Measurements from ENCODE around the gene THRB.

The THRB gene

DNA sequence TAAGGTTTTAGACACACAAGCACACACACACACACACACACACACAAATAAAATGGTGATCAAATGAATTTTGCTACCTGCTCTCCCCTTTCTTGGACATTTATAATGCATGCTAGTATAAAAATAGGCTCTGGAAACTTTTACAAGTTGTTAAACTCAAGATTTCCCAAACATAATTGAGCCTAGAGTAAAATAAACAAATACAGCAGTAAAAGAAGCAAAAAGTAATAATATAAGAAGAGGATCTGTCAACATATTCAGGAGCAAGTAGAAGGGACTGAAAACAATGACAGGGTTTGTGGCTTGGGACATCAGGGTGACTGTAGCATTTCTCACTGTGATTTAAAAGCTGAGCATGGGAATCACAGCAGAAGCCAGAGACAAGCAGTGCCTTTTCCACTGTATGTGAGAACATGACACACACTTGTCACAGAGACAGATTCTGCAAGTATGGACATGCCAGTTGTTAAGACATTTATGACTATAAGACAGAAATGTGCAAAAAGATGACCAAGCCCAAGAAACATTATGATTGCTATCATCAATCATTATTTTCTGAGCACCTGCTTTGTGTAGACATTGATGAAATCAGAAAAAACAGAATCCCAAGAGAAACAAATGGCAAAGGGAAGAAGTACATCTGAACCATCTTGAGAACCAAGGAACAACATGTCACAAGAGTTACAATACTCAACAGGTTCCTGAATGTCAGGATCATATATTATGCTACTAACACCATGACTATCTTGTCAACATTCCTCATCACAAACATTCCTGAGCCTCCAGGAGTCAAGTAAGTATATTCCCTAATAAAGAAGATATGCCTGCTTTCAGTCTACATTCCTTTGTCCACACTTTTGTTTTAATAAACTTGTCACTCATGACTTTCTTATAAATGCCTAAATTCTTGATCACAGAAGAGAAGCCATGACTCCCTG, 7.1 kb downstream of the THRB start:
- Histone ChIP-seq H3K27me3 (replicated peaks; ENCODE audit: control insufficient read depth, insufficient read depth, low read length) (no peaks in the 10 kb centered on the region), H3K36me3 (ENCODE audit: control insufficient read depth, insufficient read depth, low read length) (no peaks in the 10 kb centered on the region), H3K4me3 (replicated peaks; ENCODE audit: low read depth, low read length) (no peak overlapping the region)
- TF ChIP-seq, protein P1, sequence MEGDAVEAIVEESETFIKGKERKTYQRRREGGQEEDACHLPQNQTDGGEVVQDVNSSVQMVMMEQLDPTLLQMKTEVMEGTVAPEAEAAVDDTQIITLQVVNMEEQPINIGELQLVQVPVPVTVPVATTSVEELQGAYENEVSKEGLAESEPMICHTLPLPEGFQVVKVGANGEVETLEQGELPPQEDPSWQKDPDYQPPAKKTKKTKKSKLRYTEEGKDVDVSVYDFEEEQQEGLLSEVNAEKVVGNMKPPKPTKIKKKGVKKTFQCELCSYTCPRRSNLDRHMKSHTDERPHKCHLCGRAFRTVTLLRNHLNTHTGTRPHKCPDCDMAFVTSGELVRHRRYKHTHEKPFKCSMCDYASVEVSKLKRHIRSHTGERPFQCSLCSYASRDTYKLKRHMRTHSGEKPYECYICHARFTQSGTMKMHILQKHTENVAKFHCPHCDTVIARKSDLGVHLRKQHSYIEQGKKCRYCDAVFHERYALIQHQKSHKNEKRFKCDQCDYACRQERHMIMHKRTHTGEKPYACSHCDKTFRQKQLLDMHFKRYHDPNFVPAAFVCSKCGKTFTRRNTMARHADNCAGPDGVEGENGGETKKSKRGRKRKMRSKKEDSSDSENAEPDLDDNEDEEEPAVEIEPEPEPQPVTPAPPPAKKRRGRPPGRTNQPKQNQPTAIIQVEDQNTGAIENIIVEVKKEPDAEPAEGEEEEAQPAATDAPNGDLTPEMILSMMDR (IDR thresholded peaks at IDR 0.05; ENCODE audit: insufficient read depth, low read length, poor library complexity, severe bottlenecking): no peak
- DNase-seq (ENCODE audit: extremely low read depth, insufficient read length): no peak

DNA sequence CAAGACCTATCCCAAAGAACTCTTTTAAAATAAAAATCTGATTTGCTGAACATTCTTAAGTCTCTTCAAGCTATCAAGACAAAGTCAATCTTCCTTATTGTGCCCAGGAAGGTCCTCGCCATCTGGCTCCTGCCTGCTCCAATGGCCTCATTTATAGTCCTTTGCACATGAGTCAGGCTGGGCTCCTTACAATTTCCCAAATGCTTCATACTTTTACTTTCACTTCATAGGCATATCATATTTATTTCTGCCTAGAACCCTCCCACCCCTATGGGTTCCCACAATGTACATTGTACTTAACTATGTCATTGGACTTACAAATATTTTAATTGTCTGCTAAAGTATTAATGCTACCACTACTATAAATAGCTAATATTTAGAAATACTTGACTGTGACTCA, 9.1 kb downstream of the THRB start:
- no peak for DNase-seq (ENCODE audit: extremely low read depth, insufficient read length)
- H3K27me3 ChIP-seq (replicated peaks; ENCODE audit: control insufficient read depth, insufficient read depth, low read length): no peaks in the 10 kb centered on the region
- TF ChIP-seq, protein P1 (IDR thresholded peaks at IDR 0.05; ENCODE audit: insufficient read depth, low read length, poor library complexity, severe bottlenecking): no peak
- no peaks in the 10 kb centered on the region for H3K36me3 ChIP-seq (ENCODE audit: control insufficient read depth, insufficient read depth, low read length)
- H3K4me3 ChIP-seq (replicated peaks; ENCODE audit: low read depth, low read length): no peak overlapping the region

DNA sequence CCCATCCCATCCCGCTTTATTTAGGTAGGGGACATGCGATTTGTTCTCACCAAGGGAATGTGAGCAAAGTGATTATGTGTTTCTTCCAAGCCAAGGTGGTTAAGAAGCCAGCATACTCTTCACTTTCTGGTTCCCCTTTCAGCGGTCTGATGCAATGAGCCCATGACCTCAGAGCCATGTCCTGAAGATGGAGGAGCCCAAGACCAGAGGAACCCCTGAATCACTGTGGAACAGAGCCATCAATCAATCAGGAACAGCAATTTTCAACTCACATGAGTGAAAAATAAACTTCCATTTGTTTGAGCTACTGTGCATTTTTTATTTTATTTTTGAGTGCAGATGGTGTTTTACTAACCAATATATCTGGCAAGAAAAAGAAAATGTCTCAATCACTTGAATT, 10.8 kb downstream of the THRB start:
- no peak for DNase-seq (ENCODE audit: extremely low read depth, insufficient read length)
- Histone ChIP-seq H3K36me3 (ENCODE audit: control insufficient read depth, insufficient read depth, low read length) (no peaks in the 10 kb centered on the region), H3K4me3 (replicated peaks; ENCODE audit: low read depth, low read length) (no peak overlapping the region), H3K27me3 (replicated peaks; ENCODE audit: control insufficient read depth, insufficient read depth, low read length) (no peaks in the 10 kb centered on the region)
- TF ChIP-seq, protein P1 (IDR thresholded peaks at IDR 0.05; ENCODE audit: insufficient read depth, low read length, poor library complexity, severe bottlenecking): no peak

DNA sequence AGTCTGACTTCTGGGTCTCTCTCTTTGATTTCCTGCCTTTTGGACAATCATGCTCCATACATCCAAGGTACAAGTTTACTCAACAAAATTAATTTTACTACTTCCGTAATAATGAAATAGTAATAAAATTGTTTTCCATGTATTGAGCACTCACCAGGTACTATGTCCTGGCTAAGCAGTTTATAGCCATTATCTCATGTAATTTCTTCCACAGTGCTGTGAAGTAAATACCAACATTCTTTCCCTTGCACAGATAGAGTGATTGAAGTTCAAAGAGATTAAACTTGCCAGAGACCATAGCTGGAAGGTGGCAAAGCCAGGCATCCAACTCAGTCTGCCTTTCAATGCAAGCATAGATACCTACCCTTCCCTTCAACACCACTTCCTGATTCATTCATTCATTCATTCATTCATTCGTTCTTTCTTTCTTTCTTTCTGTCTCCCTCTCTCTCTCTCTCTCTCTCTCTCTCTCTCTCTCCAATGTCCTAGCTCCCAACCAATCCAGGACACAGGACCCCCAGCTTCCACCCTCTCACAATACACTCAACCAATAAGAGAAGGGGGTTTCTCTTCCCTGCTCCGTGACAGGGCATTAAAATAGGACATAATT, 12.4 kb downstream of the THRB start:
- DNase-seq (ENCODE audit: extremely low read depth, insufficient read length): no peak
- TF ChIP-seq, protein P1 (IDR thresholded peaks at IDR 0.05; ENCODE audit: insufficient read depth, low read length, poor library complexity, severe bottlenecking): no peak
- H3K4me3 ChIP-seq (replicated peaks; ENCODE audit: low read depth, low read length): no peak overlapping the region
- H3K27me3 ChIP-seq (replicated peaks; ENCODE audit: control insufficient read depth, insufficient read depth, low read length): no peaks in the 10 kb centered on the region
- H3K36me3 ChIP-seq (ENCODE audit: control insufficient read depth, insufficient read depth, low read length): no peaks in the 10 kb centered on the region

DNA sequence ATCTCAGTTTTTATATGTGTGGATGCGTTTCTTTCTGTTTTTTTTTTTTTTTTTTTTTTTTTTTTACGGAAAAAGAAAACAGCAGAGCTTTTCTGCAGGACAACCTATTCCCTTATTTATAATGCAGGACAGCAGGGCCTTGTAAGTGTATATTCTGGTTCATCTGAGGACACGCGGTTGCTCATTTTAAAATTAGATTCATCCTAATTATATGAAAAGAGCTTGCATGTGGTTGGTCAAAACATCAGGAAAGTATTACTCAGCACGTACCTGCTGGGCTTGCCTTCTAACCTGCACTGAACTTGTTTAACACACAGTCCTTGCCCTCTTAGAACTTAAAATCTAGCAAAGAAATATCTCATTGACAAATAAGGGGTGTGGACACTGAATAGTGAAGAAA, 13.5 kb downstream of the THRB start:
- H3K36me3 ChIP-seq (ENCODE audit: control insufficient read depth, insufficient read depth, low read length): no peaks in the 10 kb centered on the region
- TF ChIP-seq, protein P1 (IDR thresholded peaks at IDR 0.05; ENCODE audit: insufficient read depth, low read length, poor library complexity, severe bottlenecking): no peak
- H3K4me3 ChIP-seq (replicated peaks; ENCODE audit: low read depth, low read length): no peak overlapping the region
- H3K27me3 ChIP-seq (replicated peaks; ENCODE audit: control insufficient read depth, insufficient read depth, low read length): no peaks in the 10 kb centered on the region
- DNase-seq (ENCODE audit: extremely low read depth, insufficient read length): no peak

Data from GM06990 (cell line).